Peyer's patch (tissue), 4 donors: ENCODE data around the gene ANKRD18A. TPM values are rescaled to one million over a fixed set of nuclear protein-coding genes. Genes with fewer than 3 reads are reported as not detected.

ENCODE experiments used
- DNase-seq, 3 donors: peaks; one replicate each; pipeline ENCODE4 v3.0.0-alpha.2; 2017 to 2019
- H3K27ac ChIP-seq, 4 donors: fragments of 200-600 bp; sonication (generic); one replicate each; pipeline ENCODE4 v1.5.1; 2016 to 2019
- H3K27me3 ChIP-seq, 2 donors: fragments of 200-600 bp; sonication (generic); one replicate each; pipeline ENCODE4 v1.5.1; 2019
- H3K36me3 ChIP-seq, 3 donors: fragments of 200-600 bp; sonication (generic); one replicate each; pipeline ENCODE4 v1.5.1; 2016 to 2019
- H3K4me1 ChIP-seq, 4 donors: fragments of 200-600 bp; sonication (generic); one replicate each; pipeline ENCODE4 v1.5.1; 2016 to 2019
- H3K4me3 ChIP-seq, 4 donors: fragments of 200-600 bp; sonication (generic); 1 replicate in 3 of 4; 2 replicates in 1 of 4; pipeline ENCODE4 v1.5.1; 2016 to 2019; ENCODE audit warnings: mild to moderate bottlenecking in 1 of 4
- H3K9me3 ChIP-seq, 4 donors: fragments of 200-600 bp; sonication (generic); one replicate each; pipeline ENCODE4 v1.5.1; 2016 to 2019; ENCODE audit warnings: mild to moderate bottlenecking in 1 of 4
- CTCF ChIP-seq, 6 experiments: fragments of 450-650 bp in 4 of 6; fragments of 200-600 bp in 2 of 6; sonication (generic) in 1 of 6; IDR thresholded peaks; one replicate each; pipeline ENCODE4 v1.5.1; 2017 to 2019; ENCODE audit warnings: antibody characterized with exemption in 6 of 6, mild to moderate bottlenecking in 3 of 6, moderate library complexity in 1 of 6
- POLR2A ChIP-seq, 2 donors: fragments of 450-650 bp; IDR thresholded peaks; one replicate each; pipeline ENCODE4 v1.5.1; 2017; ENCODE audit warnings: antibody characterized with exemption in 2 of 2, mild to moderate bottlenecking in 2 of 2, moderate library complexity in 2 of 2
- small RNA-seq, 2 donors: library from RNA; depleted of rRNA; stranded (forward); fragments of <200 nt; gene quantifications; one replicate each; pipeline ENCODE3, GENCODE V24; 2016
- total RNA-seq, 4 donors: library from RNA; depleted of rRNA; stranded (reverse); fragments of >200 nt; gene quantifications; one replicate each; pipeline ENCODE4 v1.1.0, GENCODE V29; 2016

Gene ANKRD18A
- total RNA-seq, 4 donors from 2014 or later, result 6.7 to 18.1 (median 11.9) TPM

GRCh38 chr9:38527503-38527902 lies 92.9 kb downstream of the ANKRD18A start:
- Histone ChIP-seq H3K4me1 (no peaks in the 10 kb centered on the region), H3K27me3 (no peaks in the 10 kb centered on the region), H3K27ac (no peak overlapping the region), H3K9me3 (no peaks in the 10 kb centered on the region), H3K4me3 (no peak overlapping the region), H3K36me3 (no peaks in the 10 kb centered on the region)
- no peak for DNase-seq
- TF ChIP-seq CTCF (IDR thresholded peaks at IDR 0.05) (no peak), POLR2A (IDR thresholded peaks at IDR 0.05) (no peak)

GRCh38 chr9:38526591-38526990 lies 93.8 kb downstream of the ANKRD18A start:
- Histone ChIP-seq H3K27me3 (no peaks in the 10 kb centered on the region), H3K4me3 (no peak overlapping the region), H3K27ac (no peak overlapping the region), H3K4me1 (no peaks in the 10 kb centered on the region), H3K9me3 (no peaks in the 10 kb centered on the region), H3K36me3 (no peaks in the 10 kb centered on the region)
- DNase-seq, result no peak
- TF ChIP-seq POLR2A (IDR thresholded peaks at IDR 0.05) (no peak), CTCF (IDR thresholded peaks at IDR 0.05) (no peak)

- Histone ChIP-seq H3K4me3 (no peak overlapping the region), H3K9me3 (no peaks in the 10 kb centered on the region), H3K27ac (no peak overlapping the region), H3K4me1 (no peaks in the 10 kb centered on the region), H3K36me3 (no peaks in the 10 kb centered on the region), H3K27me3 (no peaks in the 10 kb centered on the region)
- TF ChIP-seq CTCF (IDR thresholded peaks at IDR 0.05) (no peak), POLR2A (IDR thresholded peaks at IDR 0.05) (no peak)
- DNase-seq, result no peak
Observed at GRCh38 chr9:38523121-38523520, 97.3 kb downstream of the ANKRD18A start.

- H3K4me3 ChIP-seq, result no peak overlapping the region
- H3K4me1 ChIP-seq, result no peaks in the 10 kb centered on the region
- H3K27ac ChIP-seq, result no peak overlapping the region
- no peak for DNase-seq
- TF ChIP-seq POLR2A (IDR thresholded peaks at IDR 0.05) (no peak), CTCF (IDR thresholded peaks at IDR 0.05) (no peak)
- H3K27me3 ChIP-seq, result no peaks in the 10 kb centered on the region
- no peaks in the 10 kb centered on the region for H3K9me3 ChIP-seq
- no peaks in the 10 kb centered on the region for H3K36me3 ChIP-seq
Observed at GRCh38 chr9:38521762-38522161, 98.6 kb downstream of the ANKRD18A start.

Small RNA genes lying within 50 kb of the gene (small RNA-seq; reads per million reads assigned to genes)
- 0 reads per million in 2 donors for gene AL390726.1
- 0 reads per million in 2 donors for gene AL390726.2
- gene AL390726.3, result 0 reads per million in 2 donors
- 0 reads per million in 2 donors for gene AL390726.4
- gene AL390726.5, result 0 reads per million in 2 donors

Other genes with a start within 250 kb of the ANKRD18A start
- 10 to 100 TPM; 14.7 to 42.0 (median 37.0) TPM for gene ALDH1B1, start 227.9 kb downstream of the ANKRD18A start, total RNA-seq
- 1 to 10 TPM in 2 of 4 donors, not detected in 2; 1.2 to 1.4 TPM for gene IGFBPL1, start 196.1 kb downstream of the ANKRD18A start, total RNA-seq
- gene FAM240B, start 99.5 kb upstream of the ANKRD18A start, total RNA-seq, result not detected